HG03571 (cell line): Measurements from ENCODE around the gene ZNF385B.

Source experiments
- ATAC-seq: cut with Tn5 transposase; IDR thresholded peaks from one replicate; pipeline ENCODE4 v1.9.1; 2021; ENCODE audit not compliant: unreplicated experiment

The ZNF385B gene

DNA sequence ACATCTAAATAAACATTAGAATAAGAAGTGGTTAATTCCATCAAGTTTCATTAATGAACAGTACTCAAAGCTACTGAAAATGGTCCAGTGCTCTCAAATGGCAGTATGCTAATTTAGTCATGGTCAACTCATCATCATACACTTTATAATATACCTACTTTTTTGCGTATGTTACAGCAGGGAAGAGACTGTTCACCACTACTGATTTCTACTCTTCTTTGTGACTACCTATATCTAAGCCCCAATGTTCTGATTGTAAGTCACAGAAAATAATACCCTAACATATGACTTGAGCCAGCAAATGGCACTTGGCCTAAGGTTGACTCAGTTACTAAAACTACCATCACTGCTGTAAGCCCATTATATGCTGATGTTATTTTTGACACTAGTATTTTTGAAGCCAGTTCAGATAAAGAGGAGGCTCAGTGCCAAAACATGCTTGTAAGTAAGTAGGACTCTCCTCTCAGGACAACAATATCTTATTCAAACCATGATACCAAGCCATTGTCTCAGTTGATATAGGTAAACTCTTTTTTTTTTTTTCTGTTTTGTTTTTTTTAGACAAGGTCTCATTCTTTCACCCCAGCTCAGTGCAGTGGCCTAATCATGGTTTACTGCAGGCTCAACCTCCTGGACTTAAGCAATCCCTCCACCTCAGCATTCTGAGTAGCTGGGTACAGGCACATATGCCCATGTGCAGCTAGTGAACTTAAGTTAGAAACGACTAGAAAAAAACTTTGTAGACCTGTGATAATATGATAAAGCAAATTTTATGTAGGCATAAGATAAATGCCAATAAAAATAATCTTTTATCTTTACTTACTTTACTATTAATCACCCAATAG, 266.9 kb downstream of the ZNF385B start:
- ATAC-seq = no peak

DNA sequence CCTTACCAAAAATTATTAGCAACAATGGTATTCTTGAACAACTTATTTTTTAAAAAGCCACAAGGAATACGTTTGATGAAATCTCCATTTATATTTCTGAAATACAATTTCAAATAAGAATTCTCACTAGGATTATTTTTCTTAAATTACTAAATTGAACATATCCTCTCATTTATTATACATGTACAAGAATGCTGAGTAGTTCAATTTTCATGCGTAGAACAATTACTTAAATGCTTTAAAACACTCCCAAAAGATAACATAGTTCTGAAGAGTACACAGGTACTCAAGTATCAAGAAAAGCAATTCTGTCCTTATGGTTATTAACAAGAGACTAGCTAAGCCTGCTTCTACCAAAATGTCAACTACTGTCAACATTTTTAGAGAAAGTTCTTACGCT, 268.1 kb downstream of the ZNF385B start:
- no peak for ATAC-seq

- ATAC-seq = no peak
Measured at GRCh38 chr2:179592167-179592936, 269.1 kb downstream of the ZNF385B start.

DNA sequence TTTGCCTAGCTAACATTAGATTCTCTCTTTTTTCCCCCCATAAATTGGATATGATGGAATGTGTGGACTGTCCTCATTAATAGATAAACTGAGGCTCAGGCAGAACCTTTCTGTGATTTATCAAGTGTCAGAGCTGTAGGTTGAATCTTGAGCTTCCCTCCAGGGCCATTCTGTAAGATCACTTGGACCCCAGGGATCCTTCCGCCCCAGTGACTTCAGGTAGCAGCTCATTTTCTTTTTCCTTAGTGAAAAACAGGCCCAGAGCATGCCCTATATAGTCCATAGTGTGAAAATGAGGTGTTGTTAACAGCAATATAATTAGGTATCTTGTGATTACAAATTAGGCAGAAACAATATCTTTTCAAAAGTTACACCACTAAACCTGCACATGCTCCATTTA, 269.7 kb downstream of the ZNF385B start:
- ATAC-seq = no peak

GRCh38 chr2:179588486-179589145, 272.8 kb downstream of the ZNF385B start:
- ATAC-seq = no peak

- no peak for ATAC-seq
Measured at GRCh38 chr2:179584760-179585159, 276.7 kb downstream of the ZNF385B start.

DNA sequence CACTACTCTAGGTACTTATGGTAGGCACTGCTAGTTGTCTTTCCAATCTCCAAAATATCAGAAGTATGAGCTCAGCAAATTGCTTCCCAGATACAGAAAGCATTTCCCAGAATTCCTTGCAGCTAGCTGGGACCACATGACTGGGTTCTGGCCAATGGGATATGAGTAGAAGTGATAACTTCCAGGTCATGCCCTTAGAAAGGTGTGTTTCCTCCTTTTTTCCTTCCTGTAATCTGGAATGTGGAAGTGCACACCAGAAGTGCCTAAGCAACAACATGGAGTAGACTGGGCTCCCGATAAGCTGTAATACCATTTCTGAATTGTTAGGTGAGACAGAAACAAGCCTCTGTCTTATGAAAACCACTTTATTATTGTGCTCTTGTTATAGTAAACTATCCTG, 279.8 kb downstream of the ZNF385B start:
- no peak for ATAC-seq

DNA sequence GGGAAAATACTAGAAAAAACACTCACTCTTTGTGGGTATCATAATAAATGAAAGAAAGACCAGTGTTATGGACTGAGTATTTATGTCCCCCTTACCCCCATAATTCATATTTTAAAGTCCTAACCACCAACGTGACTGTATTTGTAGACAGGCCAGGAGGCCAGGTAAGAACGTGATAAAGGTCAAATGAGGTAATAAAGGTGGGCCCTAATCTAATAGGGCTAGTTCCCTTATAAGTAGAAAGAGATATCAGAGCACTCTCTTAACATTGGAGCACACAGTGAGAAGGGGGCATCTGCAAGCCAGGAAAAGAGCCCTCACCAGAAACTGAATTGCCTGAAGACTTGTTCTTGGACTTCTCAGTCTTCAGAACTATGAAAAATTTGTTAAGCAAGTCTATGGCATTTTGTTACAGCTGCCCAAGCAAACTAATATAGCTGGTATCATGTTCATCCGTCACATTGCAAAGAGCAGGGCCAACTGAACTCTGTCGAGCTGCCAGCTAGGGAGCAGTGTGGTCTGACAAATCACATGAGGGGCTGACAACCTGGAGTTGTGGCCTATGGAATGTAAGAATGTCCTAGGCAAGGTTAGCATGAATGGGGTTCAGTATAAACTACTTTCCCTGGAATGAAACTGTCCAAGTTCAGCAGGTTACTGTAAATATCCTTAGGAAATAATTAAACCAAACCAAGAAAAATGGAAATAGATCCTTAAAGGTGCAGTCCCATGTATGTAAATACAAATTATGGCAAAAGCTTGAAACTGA, 280.9 kb downstream of the ZNF385B start:
- ATAC-seq = no peak

GRCh38 chr2:179579800-179580199, 281.6 kb downstream of the ZNF385B start:
- ATAC-seq = no peak

DNA sequence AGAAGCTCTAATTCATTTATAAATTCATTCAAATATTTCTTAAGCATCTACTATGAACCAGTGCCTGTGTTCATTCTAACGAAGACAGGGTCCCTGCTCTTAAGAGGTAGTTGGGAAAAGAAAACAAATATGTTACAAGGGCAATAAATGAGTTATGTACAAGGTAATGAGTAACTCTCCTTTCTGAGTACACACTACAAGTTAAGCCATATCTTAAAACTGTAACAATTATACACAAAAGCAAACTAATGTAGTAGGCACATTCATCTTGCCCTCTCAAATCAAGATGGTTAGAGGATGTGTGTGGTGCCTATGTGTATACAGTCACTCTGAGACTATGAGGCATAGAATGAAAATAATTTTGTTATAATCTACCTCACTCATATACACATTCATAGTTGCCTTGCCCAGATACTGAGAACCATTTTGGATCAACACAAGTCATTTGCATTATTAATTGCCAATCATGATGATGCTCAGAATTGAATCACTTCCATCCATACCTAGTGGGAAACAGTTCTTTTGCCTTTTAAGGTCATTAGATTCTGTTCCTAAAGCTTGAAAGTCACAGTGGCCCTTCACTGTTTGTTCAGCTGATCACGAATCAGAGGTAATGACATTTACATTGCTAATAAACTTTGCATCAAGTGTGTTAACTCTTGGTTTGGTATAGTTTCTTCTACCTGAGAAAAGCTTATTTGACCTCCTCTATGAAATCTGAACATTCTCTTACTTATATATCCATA, 283.1 kb downstream of the ZNF385B start:
- ATAC-seq = no peak

DNA sequence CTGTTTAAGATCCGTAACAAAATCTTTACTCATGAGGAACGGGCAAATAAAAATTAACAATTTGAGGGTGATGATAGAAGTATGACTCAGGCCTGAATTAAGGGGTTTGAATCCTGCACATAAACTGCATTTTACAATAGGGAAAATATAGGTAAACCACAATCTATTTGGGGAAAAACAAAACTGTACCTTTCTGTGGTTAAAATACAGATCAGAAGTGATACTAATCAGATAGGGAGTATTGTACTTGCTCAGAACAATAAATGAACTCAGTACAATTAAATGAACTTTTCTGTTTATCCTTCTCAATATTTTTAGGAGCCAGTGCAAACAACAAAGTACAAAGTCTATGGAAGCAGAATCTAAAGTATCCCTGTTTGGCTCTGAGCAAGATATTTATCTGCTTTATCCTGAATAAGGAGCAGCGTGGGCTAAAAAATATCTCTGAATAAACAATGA, 287.3 kb downstream of the ZNF385B start:
- ATAC-seq = no peak

GRCh38 chr2:179572544-179572943, 288.9 kb downstream of the ZNF385B start:
- ATAC-seq = no peak

DNA sequence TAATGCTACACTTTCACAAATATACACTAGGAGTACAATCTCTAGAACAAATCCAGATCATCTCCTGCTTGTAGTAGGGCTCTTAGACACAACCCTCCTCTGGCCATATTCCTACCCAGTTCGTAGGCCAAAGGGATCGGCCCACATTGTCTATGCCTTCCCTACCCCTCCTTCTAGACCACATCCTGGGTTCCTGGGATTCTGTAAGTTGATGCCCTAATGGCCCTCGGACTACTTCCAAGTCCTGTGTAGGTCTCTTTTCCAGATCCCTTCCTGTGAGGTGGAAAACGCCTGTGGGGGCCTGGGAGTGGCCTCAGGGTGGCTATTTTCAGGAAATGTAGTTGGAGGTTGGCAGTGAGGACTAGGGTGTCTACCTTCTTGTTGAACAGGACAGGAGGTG, 289.7 kb downstream of the ZNF385B start:
- no peak for ATAC-seq

DNA sequence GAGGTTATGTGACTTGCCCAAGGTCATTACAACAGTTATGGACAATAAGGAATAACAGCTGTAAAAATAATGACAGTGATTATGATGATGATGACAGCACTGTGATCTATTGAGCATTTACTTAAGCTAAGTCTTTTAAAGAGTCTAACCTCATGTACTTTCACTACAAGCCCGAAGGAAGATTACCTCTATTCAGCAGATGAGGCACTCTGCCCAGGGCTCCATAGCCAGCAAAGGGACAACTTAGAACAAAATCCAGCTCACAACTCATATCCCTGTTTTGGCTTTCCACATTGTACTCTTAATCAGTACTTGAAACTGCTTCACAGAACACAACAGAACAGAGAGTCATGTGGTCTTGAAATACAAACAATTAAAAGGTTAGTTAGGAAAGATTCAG, 290.2 kb downstream of the ZNF385B start:
- no peak for ATAC-seq

GRCh38 chr2:179569831-179570233, 291.6 kb downstream of the ZNF385B start:
- ATAC-seq = no peak

- ATAC-seq = no peak
Measured at GRCh38 chr2:179565807-179566206, 295.6 kb downstream of the ZNF385B start.

DNA sequence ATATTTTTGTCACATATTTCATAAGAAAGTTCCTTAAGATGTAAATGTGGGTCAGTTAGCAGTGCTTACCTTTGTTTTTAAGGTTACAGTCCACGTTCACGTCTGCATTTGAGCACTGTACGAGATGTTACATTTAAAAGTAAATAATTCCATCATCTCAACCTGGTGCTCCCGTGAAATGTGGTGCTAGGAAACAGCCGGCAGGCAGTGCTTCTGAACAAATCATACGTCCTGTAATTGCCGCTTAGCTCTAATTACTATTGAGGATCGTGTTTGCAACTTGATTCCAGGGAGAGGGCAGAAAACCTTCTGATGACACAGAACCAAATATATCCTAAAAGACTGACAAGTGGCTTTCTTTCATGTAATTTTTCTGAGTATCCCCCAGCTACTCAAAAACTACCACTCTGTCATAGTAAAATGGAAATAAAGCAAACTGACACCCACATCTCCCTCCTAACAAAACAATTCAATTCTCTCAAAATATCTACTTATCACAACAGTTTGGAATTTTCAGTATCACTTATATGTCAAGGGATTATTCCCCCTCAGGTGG, 299.0 kb downstream of the ZNF385B start:
- ATAC-seq = no peak

DNA sequence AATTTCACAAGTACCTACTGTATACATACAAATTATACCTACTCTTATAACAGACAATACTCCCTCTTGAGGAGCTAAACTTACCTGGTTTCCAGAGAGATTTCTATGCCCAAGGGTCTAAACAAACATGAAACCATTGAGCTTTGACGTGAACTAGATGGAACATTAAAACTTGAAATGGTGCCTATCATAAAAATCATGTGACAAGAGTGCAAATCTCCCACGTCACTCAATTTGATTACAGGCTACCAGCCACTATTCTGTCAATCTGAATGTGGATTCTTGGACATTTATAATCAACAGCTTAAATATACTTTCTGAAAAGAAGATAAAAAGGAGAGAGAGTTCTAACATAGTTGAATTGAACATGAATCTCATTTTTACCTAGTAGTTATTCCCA, 299.7 kb downstream of the ZNF385B start:
- no peak for ATAC-seq

DNA sequence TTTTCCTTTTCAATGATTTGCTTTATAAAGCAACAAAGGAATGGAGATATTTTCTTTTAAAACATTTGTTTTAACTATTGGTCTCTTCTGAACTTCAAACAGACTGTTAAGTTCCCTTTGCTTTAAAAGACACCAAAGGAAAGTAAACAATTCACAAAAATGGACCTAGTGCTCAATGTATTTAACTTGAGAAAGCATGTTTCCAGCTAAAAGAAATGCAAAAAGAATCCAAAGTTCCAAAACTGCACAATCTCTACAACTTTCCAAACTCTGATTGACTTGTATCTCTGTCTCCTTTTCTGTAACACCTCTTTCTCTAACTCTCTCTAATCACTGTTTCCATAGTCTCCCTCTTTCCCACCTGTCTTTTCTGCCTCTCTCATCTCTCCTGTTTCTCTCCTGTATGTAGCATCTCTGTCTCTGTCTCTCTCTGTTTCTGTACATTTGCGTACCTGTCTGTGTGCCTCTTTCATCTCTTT, 301.1 kb downstream of the ZNF385B start:
- no peak for ATAC-seq
